HG02798 (cell line): ENCODE data around the gene F3.

Source experiments
- ATAC-seq: cut with Tn5 transposase; IDR thresholded peaks from one replicate; pipeline ENCODE4 v1.9.1; 2021; ENCODE audit warnings: mild to moderate bottlenecking; ENCODE audit not compliant: unreplicated experiment, poor library complexity

Gene F3

DNA sequence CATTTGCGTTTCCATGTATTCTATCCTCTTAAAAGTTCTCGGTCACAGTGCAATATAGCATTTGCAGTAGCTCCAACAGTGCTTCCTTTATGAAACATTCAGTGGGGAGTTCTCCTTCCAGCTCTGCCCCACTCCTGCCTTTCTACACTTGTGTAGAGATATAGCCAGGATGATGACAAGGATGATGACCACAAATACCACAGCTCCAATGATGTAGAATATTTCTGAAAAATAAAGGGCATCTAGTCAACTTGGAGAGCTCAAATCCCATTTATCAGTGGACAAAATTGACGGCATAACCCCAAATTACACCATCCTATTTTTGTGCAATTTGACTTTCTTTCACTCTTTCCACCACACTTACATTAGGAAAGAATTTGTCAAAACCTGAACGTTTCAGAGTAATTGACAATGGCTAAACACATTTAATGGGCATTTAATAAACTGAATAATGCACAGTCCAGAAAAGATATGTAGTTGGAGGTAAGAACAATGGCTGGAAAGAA lies 11.1 kb downstream of the F3 start:
- no peak for ATAC-seq

DNA sequence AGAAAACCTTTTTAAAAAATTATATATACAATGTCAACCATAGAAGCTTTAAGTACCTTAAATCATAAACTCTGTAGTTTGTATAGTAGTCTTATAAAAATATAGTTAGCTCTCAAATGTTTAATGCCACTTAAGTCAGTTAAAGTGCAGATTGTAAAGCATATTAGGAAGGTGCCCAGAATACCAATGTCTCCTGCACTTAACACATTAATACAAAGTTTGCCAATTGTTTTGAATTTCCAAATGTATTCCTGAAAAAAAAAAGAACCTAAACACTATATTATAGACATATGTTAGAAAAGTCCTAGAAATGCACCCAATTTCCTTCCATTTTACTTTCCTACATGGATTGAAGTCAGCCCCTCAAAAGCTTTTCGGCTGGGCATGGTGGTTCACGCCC lies 12.1 kb downstream of the F3 start:
- no peak for ATAC-seq

DNA sequence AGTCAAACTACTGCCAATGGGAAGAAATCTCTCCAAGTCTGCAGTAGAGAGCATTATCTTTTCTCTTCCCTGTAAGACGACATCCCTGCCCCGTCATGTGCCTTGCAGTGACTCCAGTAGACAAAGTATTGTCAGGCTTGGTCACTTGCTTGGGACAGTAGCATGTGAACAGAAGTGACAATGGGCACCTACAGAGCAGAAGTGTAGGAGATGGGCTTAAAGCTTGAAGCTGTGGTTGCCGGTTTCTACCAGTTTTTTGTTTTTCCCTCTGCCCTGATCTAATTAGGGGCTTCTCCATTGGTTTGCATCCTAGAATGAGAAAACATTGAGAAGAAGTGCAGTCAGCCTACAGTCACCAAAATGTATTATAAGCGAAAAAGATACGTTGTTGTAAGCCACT lies 12.7 kb downstream of the F3 start:
- no peak for ATAC-seq

DNA sequence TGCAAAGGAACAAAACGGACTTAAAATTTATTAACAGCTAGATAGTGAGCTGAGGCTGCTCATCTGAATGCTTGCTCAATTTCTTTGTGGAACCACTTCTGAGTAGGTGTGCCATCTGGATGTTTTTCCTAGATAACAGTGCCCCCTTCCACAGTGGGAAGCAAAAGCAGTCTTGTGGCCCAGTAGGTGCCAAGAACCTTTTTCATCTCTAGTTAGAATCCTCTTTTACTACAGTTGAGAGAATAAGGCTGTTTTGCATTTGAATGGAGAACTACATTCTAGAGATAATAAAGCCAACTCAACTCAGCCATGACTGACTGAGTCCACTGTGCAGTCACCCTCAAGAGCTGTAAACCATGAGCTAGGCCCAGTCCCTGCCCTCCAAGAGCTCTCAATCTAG lies 13.3 kb downstream of the F3 start:
- no peak for ATAC-seq

DNA sequence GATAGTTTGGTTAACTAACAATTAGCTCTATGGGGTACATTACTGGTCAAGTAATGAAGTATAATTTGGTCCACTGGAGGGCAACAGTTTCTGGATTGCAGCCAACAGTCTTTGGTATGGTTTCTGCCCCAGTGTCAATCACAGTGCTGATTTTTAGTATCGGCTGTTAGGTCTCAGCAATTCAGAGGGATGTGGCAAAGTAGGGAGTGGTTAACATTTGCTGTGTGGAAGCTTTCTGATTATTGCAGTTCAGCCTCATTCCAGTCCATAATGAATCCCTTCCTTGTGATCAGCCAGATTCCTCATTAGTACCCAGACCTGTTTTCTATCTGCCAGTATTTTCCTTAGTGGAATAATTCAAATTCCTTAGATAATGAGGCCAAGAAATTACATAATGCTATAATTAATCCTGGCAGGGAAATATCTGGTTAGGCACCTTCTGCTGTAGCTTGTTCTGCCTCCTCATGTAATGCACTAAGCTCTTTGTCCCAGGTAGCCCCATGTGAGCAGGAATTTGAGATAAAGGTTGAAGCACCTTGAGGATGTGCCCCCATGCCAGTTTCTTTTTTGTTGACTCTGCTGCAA lies 14.0 kb downstream of the F3 start:
- ATAC-seq: no peak

DNA sequence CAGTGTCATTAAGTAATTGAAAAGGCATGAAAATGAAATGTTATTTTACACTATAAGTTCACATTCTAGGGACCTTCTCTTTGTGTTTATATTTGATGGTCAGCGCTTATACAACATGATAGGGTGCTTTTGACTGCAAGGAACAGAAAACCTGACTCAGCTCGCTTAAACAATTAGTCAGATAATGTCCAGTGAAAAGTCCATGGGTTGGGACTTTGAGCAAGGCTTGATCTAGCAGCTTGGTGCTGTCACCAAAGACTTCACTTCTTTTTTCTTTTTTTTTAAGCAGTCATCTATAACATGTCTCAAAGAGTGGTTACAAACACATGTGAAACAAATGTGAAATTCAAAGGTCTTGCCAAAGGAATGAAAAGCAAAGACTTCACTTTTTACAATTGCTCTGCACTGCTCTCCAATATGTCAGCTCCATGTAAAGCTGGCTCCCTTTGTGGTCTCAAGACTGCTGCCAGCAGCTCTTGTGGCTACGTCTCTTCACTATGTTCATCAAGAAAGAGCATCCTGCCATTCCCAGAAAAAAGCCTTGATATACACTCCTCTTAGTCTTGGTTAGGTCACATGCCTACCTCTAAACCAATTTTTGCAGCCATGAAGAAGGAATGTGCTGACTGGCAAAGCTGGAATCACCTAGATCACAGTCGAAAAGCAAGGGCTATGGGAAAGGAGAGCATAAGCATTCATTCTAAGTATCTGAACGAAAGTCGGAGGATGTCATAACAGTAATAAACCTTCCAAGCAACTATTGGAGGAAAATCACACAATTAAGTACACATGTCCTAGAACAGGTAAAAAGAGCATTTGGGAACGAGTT lies 15.2 kb downstream of the F3 start:
- ATAC-seq: no peak

DNA sequence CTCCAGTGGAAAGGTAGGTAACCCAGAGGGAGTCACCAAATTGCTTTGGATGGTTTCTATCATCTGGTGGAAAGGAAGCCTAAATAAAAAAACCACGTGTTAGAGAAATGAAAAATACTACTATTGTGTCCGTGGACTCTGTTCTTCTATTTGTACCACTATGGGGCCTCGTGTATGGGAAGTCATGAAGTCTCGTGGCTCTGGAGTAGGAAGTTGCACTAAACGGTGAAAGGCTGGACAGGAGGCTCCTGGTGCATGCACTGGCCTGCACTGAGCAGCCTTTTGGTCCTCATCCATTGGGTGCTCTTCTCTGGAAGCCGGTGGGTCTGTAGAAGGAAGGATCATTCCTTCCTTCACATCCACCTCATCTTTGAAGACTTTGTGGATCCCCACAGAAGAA lies 17.0 kb downstream of the F3 start:
- no peak for ATAC-seq

DNA sequence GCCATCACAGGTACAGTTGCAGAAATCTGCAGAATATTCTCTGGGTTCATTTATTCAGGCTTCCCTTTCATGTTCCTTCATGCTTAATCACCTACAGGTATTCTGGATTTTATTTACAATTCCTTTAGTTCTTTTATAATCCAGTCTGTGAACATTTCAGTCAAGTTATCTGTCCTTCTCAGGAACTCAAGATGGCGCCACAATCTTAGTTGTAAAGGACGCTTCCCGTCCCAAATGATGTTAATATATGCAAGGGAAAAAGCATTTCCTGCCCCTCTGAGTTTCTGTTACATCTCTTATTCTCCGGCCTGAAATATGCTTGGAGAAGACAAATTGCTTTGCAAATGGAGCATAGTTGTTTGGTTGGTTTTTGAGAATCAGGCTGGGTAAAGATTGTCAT lies 19.3 kb downstream of the F3 start:
- ATAC-seq: no peak

DNA sequence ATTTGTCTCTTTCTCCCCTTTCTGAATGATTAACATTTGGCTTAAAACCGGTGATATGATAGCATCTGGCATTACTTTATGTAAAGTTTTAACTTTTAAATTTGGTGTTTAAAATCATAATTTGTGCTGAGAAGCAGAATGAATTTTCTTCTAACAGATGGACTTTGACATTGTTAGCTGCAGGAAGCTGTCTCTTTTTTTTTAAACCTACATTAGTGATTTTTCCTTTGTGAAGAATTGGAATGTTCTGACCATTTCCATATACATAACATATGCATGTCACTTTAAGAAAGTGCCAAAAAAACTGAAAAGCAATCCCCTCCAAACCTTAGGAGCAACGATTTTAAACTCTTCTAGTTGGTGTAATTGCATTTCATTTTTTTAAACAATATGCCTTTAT lies 22.2 kb downstream of the F3 start:
- ATAC-seq: no peak

DNA sequence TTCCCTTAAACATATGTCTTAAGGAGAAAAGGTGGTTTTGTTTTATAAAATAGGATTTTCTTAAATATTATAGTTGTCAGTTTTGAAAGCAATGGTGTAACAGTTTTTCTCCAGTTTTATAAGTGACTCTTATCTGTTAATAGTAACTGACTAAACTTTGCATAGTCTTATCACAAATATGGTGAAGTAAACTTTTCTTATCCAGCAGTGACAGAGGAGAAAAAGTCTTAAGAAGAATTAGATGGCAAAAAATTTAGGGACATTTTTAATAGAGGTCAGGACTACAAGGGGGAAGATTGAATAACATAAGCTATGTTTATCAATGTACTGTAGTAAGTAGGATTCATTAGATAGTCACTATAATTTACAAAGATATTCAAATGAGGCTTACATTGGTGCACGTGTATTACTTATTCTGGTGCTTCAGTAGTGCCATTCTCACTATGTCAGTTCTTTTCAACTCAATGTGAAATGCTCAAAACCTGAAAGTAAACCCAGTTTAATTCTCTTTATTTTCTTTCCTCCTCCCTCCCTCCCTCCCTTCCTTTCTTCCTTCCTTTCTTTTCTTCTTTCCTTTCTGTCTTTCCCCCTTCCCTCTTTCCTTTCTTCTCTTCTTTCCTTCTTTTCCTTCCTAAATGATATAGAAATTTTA lies 26.1 kb downstream of the F3 start:
- ATAC-seq: no peak

DNA sequence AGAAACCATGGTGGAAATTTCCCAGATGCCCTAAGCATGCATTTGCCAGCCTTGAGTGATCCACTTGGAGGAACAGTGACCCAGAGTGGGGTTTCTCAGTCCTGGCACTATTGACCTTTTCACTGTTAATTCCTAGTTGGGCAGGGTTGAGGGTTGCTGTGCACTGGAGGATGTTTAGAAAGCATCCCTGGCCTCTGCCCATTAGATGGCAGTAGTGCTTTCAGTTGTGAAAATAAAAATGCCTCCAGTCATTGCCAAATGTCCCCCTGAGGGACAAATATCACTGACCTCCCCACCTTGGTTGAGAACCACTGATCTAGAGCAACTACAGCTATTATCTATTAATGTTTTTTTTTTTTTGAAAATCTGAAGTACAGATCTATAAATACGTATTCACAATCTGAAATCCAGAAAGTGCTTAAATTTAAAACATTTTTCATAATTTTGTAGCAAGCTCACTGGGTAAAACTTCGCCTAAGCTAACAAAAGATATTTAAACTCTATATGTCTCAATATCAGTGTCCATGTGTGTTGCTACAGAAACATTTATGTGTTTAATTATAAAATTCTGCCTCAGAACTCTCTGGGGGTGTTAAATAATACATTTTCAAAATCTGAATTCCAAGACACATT lies 27.3 kb downstream of the F3 start:
- no peak for ATAC-seq

DNA sequence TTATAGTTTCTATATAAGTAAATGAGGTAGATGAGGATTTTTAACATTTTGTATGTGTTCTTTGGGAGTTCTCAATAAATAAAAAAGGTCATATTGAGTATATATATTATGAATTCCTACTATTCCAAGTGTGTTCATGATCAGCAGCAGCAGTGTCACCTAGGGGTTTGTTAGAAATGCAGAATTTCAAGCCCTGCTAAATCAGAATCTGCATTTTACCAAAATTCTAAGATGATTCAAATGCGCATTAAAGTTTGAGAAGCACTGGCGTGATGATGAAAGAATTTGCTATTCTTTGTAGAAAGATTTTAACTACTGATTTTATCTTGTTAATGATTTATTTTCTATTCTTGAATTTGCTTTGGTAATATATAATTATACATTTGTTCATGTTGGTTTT lies 28.7 kb downstream of the F3 start:
- no peak for ATAC-seq

DNA sequence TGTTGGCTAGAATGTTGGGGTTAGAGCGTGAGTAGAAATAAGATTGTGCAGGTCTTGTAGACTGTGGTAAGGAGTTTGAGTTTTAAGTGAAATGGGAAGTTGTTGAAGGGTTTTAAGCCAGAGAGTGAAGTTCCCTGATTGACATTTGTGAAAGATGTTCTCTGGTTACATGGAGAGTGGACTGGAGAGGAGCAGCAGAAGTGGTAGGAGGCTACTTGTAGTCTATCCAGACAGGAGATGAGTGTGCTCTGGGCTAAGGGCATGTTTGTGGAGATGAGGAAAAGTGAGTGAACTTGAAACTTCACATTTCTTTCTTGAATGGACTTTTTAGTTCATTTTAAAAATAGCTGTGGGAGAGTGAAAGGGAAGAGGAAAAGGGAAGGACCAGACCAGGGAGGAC lies 37.0 kb downstream of the F3 start:
- no peak for ATAC-seq

DNA sequence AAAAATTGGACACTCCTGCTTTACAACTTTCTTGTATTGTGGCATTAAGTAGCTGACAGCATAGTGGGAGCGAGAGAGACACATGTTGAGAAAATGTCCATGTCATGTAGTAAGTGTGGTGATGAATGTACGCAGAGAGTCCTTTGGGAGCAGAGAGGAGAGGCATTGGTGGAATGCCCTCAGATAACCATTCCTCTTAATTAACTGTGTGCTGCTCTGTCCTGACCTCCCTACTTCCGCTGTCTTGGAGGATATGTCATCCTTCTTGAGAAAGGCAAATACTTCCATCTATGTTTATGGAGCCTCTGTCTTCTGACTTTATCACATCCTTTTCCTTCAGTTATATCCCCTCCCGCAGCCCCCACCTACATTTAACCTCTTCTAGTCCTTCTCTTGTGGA lies 38.4 kb downstream of the F3 start:
- ATAC-seq: no peak

DNA sequence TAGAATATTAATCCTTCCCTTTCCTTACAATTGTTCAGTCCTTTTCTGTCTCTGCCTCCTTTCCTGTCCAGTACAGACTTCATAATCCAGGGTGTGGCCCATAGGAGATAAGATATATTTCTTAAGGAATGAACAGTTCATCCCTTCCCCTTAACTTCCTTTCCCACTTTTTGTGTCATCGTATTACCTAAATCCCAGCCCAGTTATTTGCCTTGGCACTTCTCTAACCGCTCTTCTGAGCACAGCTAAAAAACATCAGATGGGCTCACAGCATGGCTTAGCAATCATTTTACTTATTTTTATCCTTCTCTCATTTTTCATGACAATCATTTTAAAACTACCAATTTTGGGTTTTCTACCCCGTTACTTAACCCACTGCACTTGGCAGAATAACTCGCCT lies 39.6 kb downstream of the F3 start:
- no peak for ATAC-seq

DNA sequence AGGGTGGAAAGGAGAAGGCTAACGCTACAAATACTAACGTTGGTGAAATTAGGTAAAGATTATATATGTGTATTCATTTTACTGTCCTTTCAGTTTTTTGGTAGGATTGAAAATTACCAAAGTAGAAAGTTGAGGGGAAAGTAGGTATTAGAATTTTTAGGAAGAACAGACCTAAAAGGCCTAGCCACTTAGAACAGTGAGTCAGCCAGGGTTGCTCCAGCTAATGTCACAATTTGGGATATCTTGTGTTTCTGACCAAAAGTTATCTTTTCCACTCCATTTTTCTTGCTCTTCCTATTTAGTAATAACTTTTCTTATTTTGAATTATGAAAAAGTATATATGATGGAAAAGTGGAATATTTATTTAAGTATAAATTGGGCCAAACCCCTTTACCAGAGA lies 40.1 kb downstream of the F3 start:
- ATAC-seq: no peak

DNA sequence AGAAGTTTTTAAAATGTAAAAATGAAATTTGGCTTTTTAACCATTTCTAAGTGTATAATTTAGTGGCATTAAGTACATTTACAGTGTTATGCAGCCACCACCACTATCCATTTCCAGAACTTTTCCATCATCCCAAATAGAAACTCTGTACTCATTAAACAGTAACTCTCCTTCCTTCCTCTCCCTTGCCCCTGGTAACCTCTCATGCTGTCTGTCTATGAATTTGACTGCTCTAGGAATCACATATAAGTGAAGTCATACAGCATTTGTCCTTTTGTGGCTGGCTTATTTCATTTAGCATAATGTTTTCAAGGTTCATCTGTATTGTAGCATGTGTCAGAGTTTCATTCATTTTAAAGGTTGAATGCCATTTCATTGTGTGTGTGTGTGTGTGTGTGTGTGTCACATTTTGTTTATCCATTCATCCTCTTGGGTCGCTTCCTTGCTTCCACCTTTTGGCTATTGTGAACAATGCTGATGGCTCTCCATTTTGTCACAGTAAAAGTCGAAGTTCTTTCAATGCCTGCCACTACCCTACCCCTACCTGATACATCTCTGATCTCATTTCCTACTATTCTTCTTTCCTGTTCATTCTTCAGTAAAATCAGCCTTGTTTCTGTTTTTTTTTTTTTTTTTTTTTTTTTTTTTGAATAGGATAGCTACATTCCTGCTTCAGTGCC lies 45.3 kb downstream of the F3 start:
- ATAC-seq: no peak

DNA sequence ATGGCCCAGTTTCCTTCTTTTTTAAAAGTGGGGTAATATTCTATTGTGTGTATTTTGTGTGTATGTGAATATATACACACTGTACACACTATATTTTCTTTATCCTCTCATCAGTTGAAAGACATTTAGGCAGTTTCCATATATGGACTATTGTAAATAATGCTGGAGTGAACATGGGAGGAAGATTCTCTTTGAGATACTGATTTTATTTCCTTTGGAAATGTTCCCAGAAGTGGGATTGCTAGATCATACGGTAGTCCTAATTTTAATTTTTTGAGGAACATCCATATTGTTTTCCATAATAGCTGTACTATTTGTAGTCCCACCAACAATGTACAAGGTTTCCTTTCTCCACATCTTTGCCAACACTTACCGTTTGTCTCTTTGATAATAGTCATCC lies 51.0 kb downstream of the F3 start:
- ATAC-seq: no peak

DNA sequence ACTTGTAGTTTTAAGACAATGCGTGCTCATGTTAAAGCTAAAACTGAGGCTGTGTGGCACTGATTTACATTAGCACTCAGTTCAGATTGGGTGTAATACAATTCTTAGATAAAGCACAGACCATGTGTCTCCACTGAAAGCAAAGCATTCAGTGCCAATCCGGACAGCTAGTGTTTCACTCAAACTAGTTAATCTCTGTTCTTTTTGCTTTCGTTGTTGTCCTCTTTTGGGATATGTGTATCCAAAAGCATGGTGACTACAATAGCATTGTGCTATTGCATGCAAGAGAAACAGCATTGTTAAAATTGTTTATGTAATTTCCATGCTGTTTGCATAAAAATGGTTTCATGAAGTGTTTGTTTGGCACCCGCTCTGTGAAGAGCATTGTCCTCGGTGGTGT lies 54.6 kb downstream of the F3 start:
- ATAC-seq: no peak

DNA sequence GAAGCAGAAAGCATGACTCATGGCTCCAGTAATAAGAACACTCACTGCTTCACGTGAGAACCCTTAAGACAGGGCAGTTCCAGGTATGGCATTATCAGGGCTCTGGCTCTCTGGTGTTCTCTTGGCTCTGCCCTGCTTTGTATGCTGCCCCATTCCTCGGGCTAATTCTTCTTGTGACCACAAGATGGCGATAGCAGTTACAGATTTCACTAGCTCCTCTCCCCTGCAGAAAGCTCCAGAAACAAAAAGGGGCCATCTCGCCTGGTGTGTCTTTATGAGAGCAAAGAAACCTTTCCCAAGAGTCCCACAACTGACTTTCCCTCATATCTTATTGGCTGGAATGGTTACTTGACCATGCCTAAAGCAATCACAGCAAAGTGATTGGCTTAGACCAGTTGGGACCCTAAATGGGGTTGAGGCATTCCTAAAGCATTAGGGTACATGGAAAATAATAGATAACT lies 60.1 kb downstream of the F3 start:
- ATAC-seq: peak; percentile 89
